Tibial artery (tissue), 4 donors: ENCODE measurements around the gene JUNB.
A peak's percentile ranks its signal among the peaks of the same experiment; 100 is the strongest.

Experiments used
- DNase-seq, 2 donors: peaks; one replicate each; pipeline ENCODE4 v3.0.0-alpha.2; 2019
- H3K27ac ChIP-seq, 2 donors: fragments of 200-600 bp; sonication (generic) in 1 of 2; 1 replicate in 1 of 2; 2 replicates in 1 of 2; pipeline ENCODE4 v1.5.1; 2018 to 2019; ENCODE audit warnings: mild to moderate bottlenecking in 1 of 2
- H3K27me3 ChIP-seq, 2 donors: fragments of 200-600 bp; sonication (generic) in 1 of 2; one replicate each; pipeline versions ENCODE4 v1.5.1 to v1.6.0; 2016 to 2019
- H3K36me3 ChIP-seq, 3 donors: fragments of 200-600 bp; sonication (generic) in 2 of 3; one replicate each; pipeline ENCODE4 v1.5.1; 2016 to 2019; ENCODE audit warnings: mild to moderate bottlenecking in 2 of 3
- H3K4me1 ChIP-seq, 4 donors: fragments of 200-600 bp; sonication (generic) in 2 of 4; 1 replicate in 3 of 4; 2 replicates in 1 of 4; pipeline ENCODE4 v1.5.1; 2016 to 2019
- H3K4me3 ChIP-seq, 2 donors: fragments of 200-600 bp; sonication (generic) in 1 of 2; 1 replicate in 1 of 2; 2 replicates in 1 of 2; pipeline ENCODE4 v1.5.1; 2018 to 2019; ENCODE audit warnings: mild to moderate bottlenecking in 2 of 2
- H3K9me3 ChIP-seq, 3 donors: fragments of 200-600 bp; sonication (generic) in 1 of 3; one replicate each; pipeline ENCODE4 v1.5.1; 2016 to 2019
- intact Hi-C: fragments of 100-400 bp; cut with DNase I; formaldehyde crosslinking; loops from one replicate; pipeline ENCODE4 v1.15.0; 2023; ENCODE audit warnings: low total_unique reads
- TF ChIP-seq, protein P1 (sequence below), 2 experiments: fragments of 200-600 bp in 1 of 2; fragments of 450-650 bp in 1 of 2; IDR thresholded peaks; one replicate each; pipeline ENCODE4 v1.5.1; 2017 to 2019; ENCODE audit warnings: antibody characterized with exemption in 2 of 2, mild to moderate bottlenecking in 1 of 2, moderate library complexity in 1 of 2

The JUNB gene

DNA sequence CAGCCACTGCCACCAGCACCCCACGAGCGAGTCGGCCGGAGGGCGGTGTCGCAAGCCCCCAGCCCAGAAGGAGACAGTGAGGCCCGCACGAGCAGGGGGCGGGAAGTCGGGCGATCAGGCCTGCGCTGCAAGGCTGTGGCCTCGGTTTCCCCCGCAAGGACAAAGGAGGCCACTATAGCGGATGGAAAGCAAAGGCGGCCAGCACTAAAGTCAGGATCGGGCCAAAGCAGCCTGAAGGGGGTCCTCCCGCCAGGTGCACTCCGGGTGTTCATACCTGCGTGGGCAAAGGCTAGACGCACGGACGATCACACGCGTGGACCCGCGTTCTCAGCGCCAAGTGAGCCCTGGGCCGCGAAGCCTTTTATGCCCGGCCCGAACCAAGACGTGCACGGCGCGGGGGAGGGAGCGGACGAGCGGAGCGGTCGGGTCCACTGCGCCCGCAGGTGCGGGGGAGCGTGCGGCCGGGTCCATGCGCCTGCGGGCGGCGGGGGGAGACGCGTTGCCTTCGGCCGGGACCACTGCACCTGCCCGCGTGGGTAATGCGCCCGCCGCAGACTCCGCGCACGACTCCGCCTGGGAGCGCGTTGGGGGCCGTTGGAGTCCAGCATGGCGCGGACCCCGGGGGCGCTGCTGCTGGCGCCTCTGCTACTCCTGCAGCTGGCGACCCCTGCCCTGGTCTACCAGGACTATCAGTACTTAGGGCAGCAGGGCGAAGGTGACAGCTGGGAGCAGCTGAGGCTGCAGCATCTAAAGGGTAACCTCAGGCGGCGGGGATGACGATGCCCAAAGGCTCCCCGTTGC is 10.4 kb downstream of the JUNB start, which contains the start of the genes PRDX2 and THSD8:
Gene PRDX2 (minus strand): TSS at position 335 of the 801 bp plus-strand sequence. CDS start 539 bp downstream, outside the sequence.
Gene THSD8 (plus strand): TSS at position 604 of the 801 bp plus-strand sequence. CDS start 3 bp downstream, at position 607.
- H3K36me3 ChIP-seq: peaks cover 12 to 18% (median 18%) of the 10 kb centered on the region in 3 donors
- peaks cover under 1 to 25% (median 15%) of the 10 kb centered on the region in 4 donors for H3K4me1 ChIP-seq
- no peaks in the 10 kb centered on the region for H3K27me3 ChIP-seq
- H3K9me3 ChIP-seq: no peaks in the 10 kb centered on the region
- peak within 1 kb of the TSS; percentile 62 to 82 for H3K27ac ChIP-seq
- DNase-seq: peak; percentile 60 to 88
- peak within 1 kb of the TSS; percentile 65 to 66 for H3K4me3 ChIP-seq
- intact Hi-C loops: no loop called here
- TF ChIP-seq, protein P1, sequence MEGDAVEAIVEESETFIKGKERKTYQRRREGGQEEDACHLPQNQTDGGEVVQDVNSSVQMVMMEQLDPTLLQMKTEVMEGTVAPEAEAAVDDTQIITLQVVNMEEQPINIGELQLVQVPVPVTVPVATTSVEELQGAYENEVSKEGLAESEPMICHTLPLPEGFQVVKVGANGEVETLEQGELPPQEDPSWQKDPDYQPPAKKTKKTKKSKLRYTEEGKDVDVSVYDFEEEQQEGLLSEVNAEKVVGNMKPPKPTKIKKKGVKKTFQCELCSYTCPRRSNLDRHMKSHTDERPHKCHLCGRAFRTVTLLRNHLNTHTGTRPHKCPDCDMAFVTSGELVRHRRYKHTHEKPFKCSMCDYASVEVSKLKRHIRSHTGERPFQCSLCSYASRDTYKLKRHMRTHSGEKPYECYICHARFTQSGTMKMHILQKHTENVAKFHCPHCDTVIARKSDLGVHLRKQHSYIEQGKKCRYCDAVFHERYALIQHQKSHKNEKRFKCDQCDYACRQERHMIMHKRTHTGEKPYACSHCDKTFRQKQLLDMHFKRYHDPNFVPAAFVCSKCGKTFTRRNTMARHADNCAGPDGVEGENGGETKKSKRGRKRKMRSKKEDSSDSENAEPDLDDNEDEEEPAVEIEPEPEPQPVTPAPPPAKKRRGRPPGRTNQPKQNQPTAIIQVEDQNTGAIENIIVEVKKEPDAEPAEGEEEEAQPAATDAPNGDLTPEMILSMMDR (IDR thresholded peaks at IDR 0.05): peak in 1 of 2 experiments; percentile 6

DNA sequence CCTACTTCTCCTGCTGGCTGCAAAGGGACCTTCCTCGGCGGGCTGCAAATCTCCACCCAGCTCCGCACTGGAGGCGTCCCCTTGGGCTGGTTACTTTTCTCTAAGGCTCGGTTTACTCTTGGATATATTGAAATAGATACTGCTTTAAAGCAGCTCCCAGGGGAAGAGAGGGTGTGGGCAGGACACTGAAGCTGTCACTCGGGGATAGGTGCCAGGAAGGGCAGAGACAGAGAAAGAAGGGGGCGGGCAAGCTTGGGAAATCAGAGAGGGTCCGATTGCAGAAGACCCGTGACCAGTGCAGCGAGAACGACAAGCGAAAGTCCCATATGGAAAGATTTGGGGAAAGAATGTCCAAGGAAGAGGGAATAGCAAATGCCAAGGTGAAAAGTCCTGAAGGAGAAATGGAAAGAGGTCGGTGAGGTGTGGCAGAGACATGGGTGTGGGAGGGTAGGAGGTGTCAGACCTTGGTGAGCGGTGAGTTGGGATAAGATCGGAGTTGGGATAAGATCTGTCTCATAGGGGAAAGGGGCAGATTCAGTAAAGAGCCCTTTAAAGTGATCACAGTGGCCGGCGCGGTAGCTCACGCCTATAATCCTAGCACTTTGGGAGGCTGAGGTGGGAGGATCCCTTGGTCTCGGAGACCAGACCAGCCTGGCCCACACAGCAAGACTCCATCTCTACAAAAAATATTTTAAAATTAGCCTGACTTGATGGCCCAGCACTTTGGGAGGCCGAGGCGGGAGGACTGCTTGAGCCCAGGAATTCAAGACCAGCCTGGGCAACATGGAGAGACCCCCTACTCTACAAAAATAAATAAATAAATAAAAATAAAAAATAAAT is 11.2 kb downstream of the JUNB start:
- TF ChIP-seq, protein P1 (IDR thresholded peaks at IDR 0.05): no peak
- peak in 1 of 2 donors; percentile 66 for DNase-seq
- no peaks in the 10 kb centered on the region for H3K9me3 ChIP-seq
- H3K36me3 ChIP-seq: peaks cover 12 to 18% (median 18%) of the 10 kb centered on the region in 3 donors
- intact Hi-C loops: no loop called here
- H3K4me1 ChIP-seq: peaks cover 5 to 31% (median 23%) of the 10 kb centered on the region in 4 donors
- H3K4me3 ChIP-seq: peak overlapping the region; percentile 65 to 66
- H3K27me3 ChIP-seq: no peaks in the 10 kb centered on the region
- H3K27ac ChIP-seq: peak overlapping the region in 1 of 2 donors; percentile 82

DNA sequence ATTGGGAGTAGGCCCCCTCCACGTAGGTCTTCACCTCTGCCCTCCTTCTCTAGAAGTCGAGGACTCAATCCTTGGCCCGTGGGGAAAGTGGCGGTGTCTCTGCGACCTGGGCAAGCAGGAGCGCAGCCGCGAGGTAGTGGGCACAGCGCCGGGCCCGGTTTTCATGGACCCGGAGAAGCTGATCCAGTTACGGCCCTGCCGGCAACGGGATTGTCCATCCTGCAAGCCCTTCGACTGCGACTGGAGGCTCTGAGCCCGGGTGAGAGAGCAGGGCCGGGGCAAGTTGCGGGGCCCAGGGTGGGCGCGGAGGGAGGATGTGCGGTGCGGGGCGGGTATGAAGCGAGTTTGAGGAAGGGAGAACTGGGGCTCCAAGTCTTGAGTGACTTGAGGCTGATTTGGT is 12.8 kb downstream of the JUNB start:
- TF ChIP-seq, protein P1 (IDR thresholded peaks at IDR 0.05): no peak
- DNase-seq: no peak
- Histone ChIP-seq H3K9me3 (no peaks in the 10 kb centered on the region), H3K27ac (no peak overlapping the region), H3K4me1 (peaks cover 5 to 31% (median 23%) of the 10 kb centered on the region in 4 donors), H3K4me3 (no peak overlapping the region), H3K36me3 (peaks cover 6 to 13% (median 10%) of the 10 kb centered on the region in 3 donors), H3K27me3 (no peaks in the 10 kb centered on the region)
- intact Hi-C loops: no loop called here

- peaks cover 5 to 20% (median 18%) of the 10 kb centered on the region in 4 donors for H3K4me1 ChIP-seq
- TF ChIP-seq, protein P1 (IDR thresholded peaks at IDR 0.05): peak in 1 of 2 experiments; percentile 13
- peaks cover 0 to 8% (median 0%) of the 10 kb centered on the region in 3 donors for H3K36me3 ChIP-seq
- H3K27ac ChIP-seq: peak within 1 kb of the TSS; percentile 41 to 67
- H3K27me3 ChIP-seq: no peaks in the 10 kb centered on the region
- H3K4me3 ChIP-seq: peak within 1 kb of the TSS; percentile 53 to 54
- no peaks in the 10 kb centered on the region for H3K9me3 ChIP-seq
- DNase-seq: peak; percentile 84 to 95
- intact Hi-C loops: no loop called here
Measured at GRCh38 chr19:12806242-12807081, 15.2 kb downstream of the JUNB start, which contains the start of gene RNASEH2A. Gene RNASEH2A (plus strand): TSS chr19:12806584. CDS start chr19:12806674, 90 bp downstream.
